Embryonic facial prominence (tissue), 1 donor: ENCODE measurements around the gene DNAH1.

Source experiments
- DNase-seq: peaks from one replicate; pipeline ENCODE4 v3.0.0-alpha.2; 2016; ENCODE audit errors: extremely low spot score

DNAH1 gene

DNA sequence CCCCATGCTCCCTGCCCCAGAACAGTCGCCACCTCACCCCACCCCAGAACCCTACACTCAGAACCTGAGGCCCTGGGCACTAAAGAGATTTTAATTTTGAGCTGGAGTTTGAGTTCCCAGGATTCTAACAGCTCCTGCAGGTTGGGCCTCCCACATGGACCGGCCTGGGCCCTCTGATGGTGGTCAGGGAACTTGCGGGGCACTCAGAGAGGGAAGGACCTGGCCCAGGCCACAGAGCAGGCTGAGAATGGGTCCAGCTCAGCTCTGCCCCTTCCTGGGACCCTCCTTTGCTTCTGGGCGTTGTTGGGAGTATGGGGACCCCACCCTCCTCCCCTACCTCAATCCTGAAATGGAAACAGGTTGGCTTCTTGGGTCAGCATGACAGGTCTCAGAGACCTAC, 129.9 kb downstream of the DNAH1 start:
- no peak for DNase-seq

- DNase-seq: no peak
Measured at GRCh38 chr3:52446631-52447511, 130.8 kb downstream of the DNAH1 start.

DNA sequence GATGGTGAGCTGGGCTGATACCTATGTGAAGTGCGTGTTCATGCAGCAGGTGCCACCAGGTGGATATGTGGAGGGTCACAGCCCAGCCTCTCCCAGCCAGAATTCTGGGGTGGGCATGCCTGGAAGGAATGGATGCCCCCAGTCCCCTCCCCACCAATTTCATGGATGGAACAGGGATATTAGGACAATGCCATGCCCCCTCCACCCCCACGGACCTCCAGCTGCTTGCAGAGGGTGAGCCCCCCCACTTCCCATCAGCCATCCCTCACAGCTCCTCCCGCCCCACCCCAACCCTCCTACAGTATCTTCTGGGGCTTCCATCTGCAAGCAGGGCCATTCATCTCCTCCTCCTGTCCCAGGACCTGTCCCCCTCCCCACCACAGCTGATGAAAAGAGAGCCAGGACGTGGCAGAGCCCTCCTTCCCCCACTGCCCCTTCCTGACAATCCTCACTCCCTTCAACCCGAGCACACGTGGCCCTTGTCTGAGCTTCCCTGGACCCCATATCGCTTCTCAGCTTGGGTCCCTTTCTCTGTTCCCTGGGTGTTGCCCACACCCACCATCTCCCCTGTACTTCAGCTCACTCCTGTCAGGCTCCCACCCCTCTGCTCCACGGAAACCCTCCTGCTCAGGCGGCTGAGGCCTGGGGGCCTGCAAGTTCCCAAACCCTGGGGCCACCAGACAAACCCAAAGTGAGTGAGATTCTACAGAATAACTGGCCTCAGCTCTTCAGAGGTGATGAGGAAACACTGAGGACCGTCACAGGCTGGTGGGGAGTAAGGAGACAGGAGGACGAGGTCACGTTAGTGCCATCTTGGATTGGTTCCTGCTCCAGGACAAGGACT, 131.6 kb downstream of the DNAH1 start:
- DNase-seq: no peak
